HG02852 (cell line): ENCODE results near the gene LHX3.

Experiments used
- ATAC-seq: cut with Tn5 transposase; IDR thresholded peaks from one replicate; pipeline ENCODE4 v1.9.1; 2021; ENCODE audit warnings: mild to moderate bottlenecking, moderate library complexity; ENCODE audit not compliant: unreplicated experiment

LHX3 gene

DNA sequence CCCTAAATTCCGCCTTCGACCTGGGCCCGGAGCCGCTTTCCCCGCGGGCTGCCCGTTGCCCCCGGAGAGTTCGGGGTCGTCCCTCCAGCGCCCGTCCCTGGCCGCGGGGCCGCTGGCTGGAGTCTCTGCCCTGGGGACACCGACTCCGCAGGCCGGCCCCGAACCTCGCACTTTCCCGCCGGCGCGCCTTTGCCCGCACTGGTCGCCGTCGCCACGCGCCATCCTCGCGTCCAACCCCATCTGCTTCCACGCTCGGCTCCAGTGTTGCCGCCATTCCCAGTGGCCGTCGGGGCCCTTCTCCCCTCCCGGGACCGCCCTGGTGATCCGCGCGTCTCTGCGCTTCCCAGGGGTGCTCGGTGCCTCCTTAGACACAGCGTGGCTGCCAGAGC is 11.0 kb downstream of the LHX3 start:
- ATAC-seq: no peak

GRCh38 chr9:136193127-136193890 is 11.6 kb downstream of the LHX3 start:
- no peak for ATAC-seq

DNA sequence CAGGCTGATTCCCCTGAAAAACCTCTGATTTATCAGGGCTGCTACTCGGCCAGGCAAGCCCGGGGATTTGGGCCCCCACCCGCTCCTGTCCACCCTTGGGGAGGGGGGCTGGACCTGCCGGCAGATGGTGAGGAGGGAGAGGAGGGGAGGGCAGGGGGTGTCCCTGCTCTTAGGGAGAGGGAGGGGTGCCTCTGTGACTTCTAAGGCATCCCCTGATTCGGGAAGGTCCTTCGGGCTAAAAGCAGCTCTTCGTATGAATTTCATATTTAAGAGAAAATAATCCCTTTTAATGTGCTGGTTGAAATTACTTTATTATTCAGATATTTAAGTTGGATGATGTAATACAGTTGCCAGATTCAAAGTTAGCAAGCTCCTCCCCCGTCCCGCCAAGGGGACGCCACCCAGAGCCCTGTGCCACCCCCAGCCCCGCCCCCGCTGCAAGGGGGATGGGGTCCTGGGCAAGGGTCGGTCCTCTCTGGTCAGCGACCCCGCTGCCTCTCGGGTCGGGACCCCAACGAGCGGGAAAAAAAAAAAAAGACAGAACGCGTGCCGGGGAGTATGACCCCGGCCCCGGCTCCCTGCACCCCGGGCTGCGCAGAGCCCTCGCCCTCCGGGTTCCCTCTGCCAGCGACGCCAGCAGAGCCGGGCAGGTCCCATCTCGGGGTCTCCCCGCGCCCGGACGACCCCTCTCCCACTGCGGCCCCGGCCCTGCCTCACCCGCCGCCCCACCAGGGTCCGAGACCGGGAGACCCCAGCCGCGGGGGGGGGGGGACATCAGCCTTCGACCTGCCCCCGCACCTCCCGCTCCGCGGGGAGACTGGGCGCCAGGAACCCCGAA is 12.4 kb downstream of the LHX3 start:
- no peak for ATAC-seq

GRCh38 chr9:136191960-136192286 is 13.0 kb downstream of the LHX3 start:
- ATAC-seq: no peak

GRCh38 chr9:136191099-136191959 is 13.6 kb downstream of the LHX3 start:
- no peak for ATAC-seq

- ATAC-seq: no peak
Observed at GRCh38 chr9:136190656-136191055, 14.3 kb downstream of the LHX3 start.

- ATAC-seq: no peak
Observed at GRCh38 chr9:136190237-136190601, 14.7 kb downstream of the LHX3 start.

GRCh38 chr9:136189394-136190236 is 15.3 kb downstream of the LHX3 start:
- no peak for ATAC-seq

DNA sequence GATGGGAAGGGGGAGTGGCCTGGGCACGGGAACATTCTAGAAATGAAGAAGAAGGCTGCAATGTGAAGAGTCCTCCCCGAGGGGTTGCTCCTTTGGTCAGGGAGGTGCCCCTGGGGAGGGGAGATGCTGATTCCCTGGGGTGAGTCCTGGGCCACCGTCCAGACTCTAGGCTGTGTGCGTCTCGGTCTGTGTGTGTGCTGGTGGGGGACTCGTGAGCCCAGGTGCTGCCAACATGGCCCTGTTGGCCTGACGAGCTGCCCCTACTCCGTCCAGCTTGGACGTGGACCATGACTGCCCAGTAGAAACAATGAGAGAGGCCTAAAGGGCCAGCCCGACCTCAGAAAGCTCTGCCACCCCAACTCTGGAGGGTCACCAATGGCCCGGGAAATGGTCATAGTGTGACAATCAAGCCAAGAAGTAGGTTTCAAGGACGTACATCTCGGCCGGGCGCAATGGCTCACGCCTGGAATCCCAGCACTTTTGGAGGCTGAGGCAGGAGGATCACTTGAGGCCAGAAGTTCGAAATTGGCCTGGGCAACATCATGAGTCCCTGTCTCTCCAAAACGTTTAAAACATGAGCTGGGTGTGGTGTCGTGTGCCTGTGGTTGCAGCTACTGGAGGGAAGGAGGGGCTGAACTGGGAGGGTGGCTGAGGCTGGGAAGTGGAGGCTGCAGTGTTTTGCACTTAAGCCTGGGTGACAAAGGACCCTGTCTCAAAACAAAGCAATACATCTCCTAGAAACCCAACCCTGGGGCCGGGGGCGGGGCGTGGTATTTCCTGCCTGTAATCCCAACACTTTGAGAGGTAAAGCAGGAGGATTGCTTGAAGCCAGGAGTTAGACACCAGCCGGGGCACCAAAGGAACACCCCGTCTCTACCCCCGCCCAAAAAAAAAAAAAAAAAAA is 17.0 kb downstream of the LHX3 start:
- ATAC-seq: no peak

DNA sequence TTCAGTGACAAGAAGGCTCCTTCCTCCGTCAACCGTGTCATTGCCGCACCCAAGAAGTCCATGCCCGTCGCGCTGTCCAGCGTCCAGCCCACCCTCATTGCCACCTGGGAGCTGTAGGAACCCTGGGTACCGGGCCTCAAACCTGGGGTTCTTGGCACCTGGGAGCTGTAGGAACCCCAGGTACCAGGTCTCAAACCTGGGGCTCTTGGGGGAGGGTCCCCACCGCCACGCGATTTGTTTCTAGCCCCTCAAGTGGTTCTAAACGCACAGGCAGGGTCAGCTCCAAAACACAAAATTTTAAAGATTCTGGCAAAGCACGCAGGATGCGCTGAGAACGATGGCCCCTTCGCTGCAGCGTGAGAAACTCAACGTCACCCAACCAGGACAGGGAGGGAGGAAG is 17.7 kb downstream of the LHX3 start:
- no peak for ATAC-seq

- ATAC-seq: no peak
Observed at GRCh38 chr9:136186386-136186785, 18.5 kb downstream of the LHX3 start.

DNA sequence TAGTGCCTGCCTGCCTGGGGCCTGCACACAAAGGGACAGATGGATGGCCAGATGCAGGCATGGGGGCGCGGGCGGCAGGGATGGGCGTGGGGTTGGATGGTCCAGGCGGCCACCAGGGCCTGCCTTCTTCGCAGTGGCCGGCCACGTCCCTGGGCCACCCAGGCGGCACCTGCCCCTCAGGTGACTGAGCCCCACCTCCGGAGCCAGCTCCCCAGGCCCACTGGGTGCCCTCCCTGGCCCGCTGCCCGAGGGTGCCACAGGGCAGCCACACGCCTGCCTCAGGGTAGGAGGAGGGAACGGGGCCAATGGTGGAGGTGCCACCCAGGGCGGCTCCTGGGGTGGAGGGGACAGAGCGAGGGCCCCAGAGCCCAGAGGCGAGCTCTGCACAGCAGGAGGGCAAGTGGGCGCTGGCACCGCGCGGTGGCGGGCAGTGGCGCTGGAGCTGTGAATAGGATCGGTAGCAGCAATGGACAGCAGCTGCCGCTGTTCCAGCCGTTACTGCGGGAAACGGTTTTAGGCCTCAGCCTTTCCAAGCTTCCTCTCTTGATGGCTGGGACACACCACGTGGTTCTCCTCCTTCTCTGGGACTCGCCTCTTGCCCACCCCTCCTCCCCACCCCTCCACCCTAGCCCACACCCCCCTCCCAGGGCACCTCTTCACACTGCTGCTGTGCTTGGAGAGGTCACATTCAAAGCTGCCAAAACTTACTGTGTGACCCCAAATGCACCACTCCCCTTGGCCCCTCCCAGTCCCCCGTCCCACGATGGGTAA is 19.1 kb downstream of the LHX3 start:
- no peak for ATAC-seq

- no peak for ATAC-seq
Observed at GRCh38 chr9:136185066-136185465, 19.9 kb downstream of the LHX3 start.

GRCh38 chr9:136182850-136183422 is 22.0 kb downstream of the LHX3 start:
- no peak for ATAC-seq

GRCh38 chr9:136182420-136182787 is 22.5 kb downstream of the LHX3 start:
- ATAC-seq: no peak

DNA sequence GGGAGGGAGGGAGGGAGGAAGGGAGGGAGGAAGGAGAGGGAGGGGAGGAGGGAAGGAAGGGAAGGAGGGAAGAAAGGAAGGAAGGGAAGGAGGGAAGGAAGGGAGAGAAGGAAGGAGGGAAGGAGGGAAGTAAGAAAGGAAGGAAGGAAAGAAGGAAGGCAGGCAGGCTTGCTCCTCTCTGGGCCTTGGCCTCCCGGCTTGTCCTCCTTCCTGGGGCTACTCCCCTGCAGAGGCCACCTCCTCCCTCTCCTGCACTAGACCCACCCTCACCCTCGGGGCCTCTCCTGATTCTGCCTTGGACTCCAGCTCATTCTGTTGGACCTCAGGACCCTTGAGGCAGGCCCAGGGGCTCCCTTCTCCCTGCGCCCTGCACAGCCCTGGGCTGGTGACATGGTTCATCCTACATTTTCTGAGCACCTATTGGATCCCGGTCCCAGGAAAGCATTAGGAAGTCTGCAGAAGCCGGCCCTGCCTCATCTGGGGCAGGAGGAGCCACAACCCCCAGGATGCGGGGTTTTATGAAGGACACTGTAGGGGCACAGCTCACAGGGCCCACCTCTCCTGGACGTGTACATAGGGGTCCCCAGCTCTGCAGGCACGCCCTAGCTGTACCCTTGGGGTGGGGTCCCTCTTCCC is 23.0 kb downstream of the LHX3 start:
- ATAC-seq: no peak

GRCh38 chr9:136180586-136180985 is 24.3 kb downstream of the LHX3 start:
- no peak for ATAC-seq

DNA sequence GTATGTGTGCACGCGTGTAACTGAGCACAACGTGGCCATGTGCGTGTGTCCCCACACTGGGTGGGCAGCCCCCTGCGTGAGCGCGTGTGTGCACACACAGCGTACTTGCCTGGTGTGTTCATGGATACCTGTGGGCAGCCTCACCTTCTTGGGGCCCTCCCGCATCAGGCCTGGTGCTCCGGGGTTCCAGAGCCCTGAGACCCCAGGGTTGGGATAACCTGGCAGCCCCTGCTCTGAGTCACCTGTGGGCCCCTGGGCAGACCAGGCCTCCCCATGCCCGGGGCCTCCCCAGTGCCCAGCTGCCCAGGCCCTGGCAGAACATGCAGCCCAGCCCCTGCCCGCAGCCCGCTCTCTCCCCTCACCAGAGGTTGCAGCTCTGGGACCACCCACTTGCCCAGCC is 25.2 kb downstream of the LHX3 start:
- ATAC-seq: no peak
